Jurkat, Clone E6-1 (cell line): ENCODE results near the gene VGLL4.
"Not testable (repeated sequence)": the region's sequence is repeated elsewhere in the genome, so short reads cannot be mapped to it uniquely, and the experiment has no call there.

Source experiments
- DNase-seq: peaks from one replicate; pipeline ENCODE4 v3.0.0-alpha.2; 2011; ENCODE audit warnings: low read depth, low spot score
- H3K4me3 ChIP-seq: 2 replicates; pipeline ENCODE4 v1.5.1; 2011; ENCODE audit warnings: mild to moderate bottlenecking, low read length, control low read depth, moderate library complexity

Gene VGLL4

GRCh38 chr3:11529281-11529680 lies 114.4 kb downstream of the VGLL4 start:
- H3K4me3 ChIP-seq = no peak overlapping the region
- no peak for DNase-seq

- not testable (repeated sequence) for H3K4me3 ChIP-seq, DNase-seq
Observed at GRCh38 chr3:11526121-11526520, 117.6 kb downstream of the VGLL4 start.

- DNase-seq = no peak
Observed at GRCh38 chr3:11523572-11524101, 120.1 kb downstream of the VGLL4 start.

GRCh38 chr3:11522953-11523571 lies 120.7 kb downstream of the VGLL4 start:
- no peak for DNase-seq
- no peak overlapping the region for H3K4me3 ChIP-seq

More at GRCh38 chr3:11523572-11524101, 120.1 kb downstream of the VGLL4 start:
- H3K4me3 ChIP-seq = no peak overlapping the region

DNA sequence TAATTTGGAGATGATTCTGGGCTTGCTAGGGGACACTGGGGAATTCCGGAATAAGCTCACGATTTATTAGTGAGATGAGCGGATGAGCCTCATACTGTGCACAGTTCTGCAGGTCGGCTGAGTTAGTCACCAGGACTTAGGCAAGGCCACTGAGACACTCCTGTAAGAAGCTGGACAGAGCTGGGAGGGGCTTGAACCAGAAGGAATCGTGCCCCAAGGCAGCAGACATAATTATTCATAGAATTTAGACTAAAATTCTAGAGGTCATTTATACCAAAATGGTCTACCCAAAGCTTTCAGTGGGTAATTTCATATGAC lies 121.4 kb downstream of the VGLL4 start:
- H3K4me3 ChIP-seq = no peak overlapping the region
- no peak for DNase-seq

DNA sequence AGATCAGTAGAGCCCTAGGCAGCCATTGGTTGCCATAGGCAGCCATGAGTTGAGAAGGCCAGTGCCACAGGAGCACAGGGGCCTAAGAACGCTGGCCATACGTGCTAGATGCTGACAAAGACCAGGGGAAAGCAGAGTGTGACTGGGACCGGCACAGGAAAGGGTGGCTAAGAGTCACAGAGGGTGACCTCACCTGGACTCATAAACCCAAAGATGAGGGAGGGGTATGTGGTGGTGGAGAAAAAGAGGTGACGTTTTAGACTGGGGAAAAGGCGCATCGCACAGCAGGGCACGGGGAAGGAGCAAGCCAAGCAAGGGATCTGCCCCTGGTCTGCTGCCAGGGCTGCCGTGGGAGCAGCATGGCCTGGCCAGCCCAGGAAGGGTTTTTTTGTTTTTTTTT lies 122.5 kb downstream of the VGLL4 start:
- H3K4me3 ChIP-seq = no peak overlapping the region
- no peak for DNase-seq

DNA sequence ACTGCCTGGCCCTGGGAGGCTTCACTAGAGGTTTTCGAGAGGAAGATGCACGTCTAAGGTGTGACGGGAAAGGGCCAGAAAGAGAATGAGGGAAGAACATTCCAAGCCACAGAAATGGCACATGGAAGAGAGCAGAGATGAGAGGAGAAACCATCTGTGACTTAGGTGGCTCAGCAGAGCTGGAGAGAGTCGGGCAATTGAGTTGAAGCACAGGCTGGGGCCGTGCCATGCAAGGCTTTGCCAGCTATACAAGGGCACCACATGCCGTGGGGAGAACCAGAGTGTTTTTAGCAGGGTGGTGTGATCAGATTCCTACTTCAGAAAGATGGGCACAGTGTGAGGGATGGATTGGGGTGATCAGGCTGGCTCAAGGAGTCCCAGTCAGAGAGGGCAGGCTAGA lies 126.1 kb downstream of the VGLL4 start:
- H3K4me3 ChIP-seq = no peak overlapping the region
- DNase-seq = no peak

DNA sequence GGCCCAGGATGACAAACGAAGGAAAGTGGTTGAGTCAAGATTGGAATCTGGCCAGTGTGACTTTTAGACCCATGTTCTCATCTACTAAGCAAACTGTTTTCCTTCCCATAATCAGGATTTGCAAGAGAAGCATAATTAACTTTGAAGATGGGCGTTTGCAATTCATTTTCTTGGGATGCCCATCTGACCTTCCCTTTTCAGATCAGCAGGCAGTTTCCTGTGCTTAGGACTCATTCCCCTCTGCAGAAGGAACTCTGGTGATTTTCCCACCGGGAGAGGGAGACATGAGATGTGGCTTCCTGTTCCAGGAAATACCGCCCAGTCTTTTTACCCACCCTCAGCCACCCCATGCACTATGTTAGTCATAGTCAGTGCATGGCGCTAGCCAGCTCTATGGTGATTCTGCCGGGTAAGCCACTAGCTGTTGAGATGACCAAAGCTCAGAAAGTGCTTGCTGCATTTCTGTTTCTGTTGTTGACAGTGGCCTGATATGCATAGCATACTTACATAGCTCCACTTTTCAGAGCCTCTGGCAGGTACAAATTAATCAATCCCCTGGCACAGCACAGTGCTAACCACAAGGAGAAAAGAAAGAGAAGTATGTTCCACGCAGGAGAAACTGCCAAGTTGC lies 129.4 kb downstream of the VGLL4 start:
- H3K4me3 ChIP-seq = no peak overlapping the region
- no peak for DNase-seq

GRCh38 chr3:11513817-11514135 lies 129.9 kb downstream of the VGLL4 start:
- no peak for DNase-seq
- H3K4me3 ChIP-seq = no peak overlapping the region

GRCh38 chr3:11513125-11513816 lies 130.4 kb downstream of the VGLL4 start:
- not testable (repeated sequence) for H3K4me3 ChIP-seq, DNase-seq

DNA sequence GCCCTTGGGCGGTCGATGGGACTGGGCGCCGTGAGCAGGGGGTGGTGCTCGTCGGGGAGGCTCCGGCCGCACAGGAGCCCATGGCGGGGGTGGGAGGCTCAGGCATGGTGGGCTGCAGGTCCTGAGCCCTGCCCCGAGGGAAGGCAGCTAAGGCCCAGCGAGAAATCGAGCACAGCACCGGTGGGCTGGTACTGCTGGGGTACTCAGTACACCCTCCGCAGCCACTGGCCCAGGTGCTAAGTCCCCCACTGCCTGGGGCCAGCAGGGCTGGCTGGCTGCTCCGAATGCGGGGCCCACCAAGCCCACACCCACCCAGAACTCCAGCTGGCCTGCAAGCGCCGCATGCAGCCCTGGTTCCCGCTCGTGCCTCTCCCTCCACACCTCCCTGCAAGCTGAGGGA lies 132.1 kb downstream of the VGLL4 start:
- DNase-seq, H3K4me3 ChIP-seq: not testable (repeated sequence)

DNA sequence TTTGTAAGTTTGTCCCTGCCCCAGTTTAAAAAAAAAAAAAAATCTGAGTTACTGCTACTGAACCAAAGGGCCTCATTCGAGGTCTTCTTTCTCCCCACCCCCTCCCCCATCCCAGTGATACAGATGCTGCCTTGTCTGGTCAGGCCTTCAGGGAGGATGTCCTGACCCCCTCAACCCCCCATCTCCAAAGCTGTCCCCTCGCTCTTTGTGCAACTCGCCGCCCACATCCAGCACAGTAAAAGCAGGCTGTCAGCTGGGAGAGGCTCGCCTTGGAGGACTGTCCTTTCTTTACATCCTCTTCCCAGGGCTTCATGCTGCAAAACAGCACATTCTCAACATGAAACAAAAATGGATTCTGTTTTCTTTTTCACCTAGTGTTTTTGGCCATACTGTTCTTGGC lies 133.4 kb downstream of the VGLL4 start:
- no peak overlapping the region for H3K4me3 ChIP-seq
- no peak for DNase-seq

GRCh38 chr3:11510001-11510340 lies 133.7 kb downstream of the VGLL4 start:
- no peak overlapping the region for H3K4me3 ChIP-seq
- no peak for DNase-seq

- no peak overlapping the region for H3K4me3 ChIP-seq
- no peak for DNase-seq
Observed at GRCh38 chr3:11509173-11510000, 134.3 kb downstream of the VGLL4 start.

DNA sequence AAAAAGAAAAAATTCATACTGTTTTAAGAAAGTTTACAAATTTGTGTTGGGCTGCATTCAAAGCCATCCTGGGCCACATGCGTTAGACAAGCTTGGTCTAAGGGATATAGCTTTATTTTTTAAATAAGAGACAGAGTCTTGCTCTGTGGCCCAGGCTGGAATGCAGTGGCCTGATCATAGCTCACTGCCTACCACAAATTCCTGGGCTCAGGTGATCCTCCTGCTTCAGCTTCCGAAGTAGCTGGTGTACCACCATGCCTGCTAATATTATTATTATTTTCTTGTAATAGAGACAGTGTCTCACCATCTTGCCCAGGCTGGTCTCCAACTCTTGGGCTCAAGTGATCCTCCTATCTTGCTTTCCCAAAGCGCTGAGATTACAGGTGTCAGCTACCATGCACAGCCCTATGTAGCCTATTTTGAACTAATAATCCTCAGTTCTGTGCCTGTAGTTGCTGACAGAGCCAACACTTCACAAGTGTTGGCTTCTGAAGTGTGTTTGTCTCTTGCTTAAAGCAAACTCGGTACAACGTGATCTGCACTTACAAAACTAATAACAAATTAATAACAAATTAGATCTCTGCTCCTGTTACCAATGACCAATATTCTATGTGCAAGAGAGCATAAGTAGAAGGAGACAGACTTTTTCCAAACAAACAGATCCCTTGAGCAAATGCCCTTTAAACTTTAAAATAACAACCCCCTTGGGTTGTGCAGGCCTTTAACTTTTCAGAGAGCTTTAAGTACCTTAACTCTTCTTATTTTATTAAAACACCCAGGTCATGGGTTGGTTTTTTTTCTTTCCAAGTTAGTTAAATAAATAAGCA lies 135.2 kb downstream of the VGLL4 start:
- no peak overlapping the region for H3K4me3 ChIP-seq
- DNase-seq = no peak

DNA sequence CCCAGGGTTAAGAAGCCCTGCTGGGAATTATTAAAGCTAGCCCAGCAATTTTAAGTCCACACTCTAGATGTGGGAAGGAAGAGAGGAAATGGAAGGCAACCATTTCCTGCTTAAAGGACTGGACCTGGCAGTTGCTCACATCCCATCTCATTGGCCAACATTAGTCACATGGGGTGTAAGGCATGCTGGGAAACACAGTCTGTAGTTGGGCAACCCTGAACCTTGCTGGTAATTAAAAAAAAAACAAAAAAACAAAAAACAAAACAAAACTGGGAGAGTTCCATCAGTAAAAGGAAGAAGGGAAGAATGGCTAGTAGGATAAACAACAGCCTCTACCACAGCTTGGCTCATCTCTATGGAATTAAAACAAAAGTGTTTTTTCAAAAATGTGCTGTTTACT lies 136.0 kb downstream of the VGLL4 start:
- H3K4me3 ChIP-seq = no peak overlapping the region
- no peak for DNase-seq
